IPS-20b (cell line): Measurements from ENCODE around the gene ERP29.
"Not testable (repeated sequence)": the region's sequence is repeated elsewhere in the genome, so short reads cannot be mapped to it uniquely, and the experiment has no call there.

ENCODE experiments used
- H3K27ac ChIP-seq: one replicate; pipeline ENCODE4 v1.5.1; 2013; ENCODE audit warnings: low read length
- H3K27me3 ChIP-seq: 2 replicates; pipeline ENCODE4 v1.6.1; 2013; ENCODE audit warnings: mild to moderate bottlenecking, low read length, inconsistent platforms; ENCODE audit not compliant: insufficient read depth
- H3K36me3 ChIP-seq: 2 replicates; pipeline ENCODE4 v1.6.1; 2013; ENCODE audit warnings: low read depth, mild to moderate bottlenecking, inconsistent platforms, low read length, moderate library complexity; ENCODE audit not compliant: insufficient read depth
- H3K4me1 ChIP-seq: 2 replicates; pipeline ENCODE4 v1.6.1; 2013; ENCODE audit warnings: mild to moderate bottlenecking, control low read depth, inconsistent platforms, low read length, moderate library complexity; ENCODE audit not compliant: insufficient read depth
- H3K4me3 ChIP-seq: 2 replicates; pipeline ENCODE4 v1.5.1; 2013; ENCODE audit warnings: mild to moderate bottlenecking, low read length, inconsistent platforms
- H3K9ac ChIP-seq: 2 replicates; pipeline ENCODE4 v1.6.1; 2013; ENCODE audit warnings: low read depth, mild to moderate bottlenecking, inconsistent platforms, low read length, moderate library complexity
- H3K9me3 ChIP-seq: 2 replicates; pipeline ENCODE4 v1.6.1; 2013; ENCODE audit warnings: mild to moderate bottlenecking, low read depth, low read length, inconsistent platforms; ENCODE audit not compliant: insufficient read depth

Gene ERP29

GRCh38 chr12:111992464-111992863 lies 20.8 kb upstream of the ERP29 start:
- no peaks in the 10 kb centered on the region for H3K36me3 ChIP-seq
- H3K27ac ChIP-seq, result no peak overlapping the region
- no peak overlapping the region for H3K4me3 ChIP-seq
- no peaks in the 10 kb centered on the region for H3K4me1 ChIP-seq
- no peaks in the 10 kb centered on the region for H3K9me3 ChIP-seq
- H3K9ac ChIP-seq, result no peak overlapping the region
- no peaks in the 10 kb centered on the region for H3K27me3 ChIP-seq

- no peaks in the 10 kb centered on the region for H3K27me3 ChIP-seq
- no peaks in the 10 kb centered on the region for H3K36me3 ChIP-seq
- no peak overlapping the region for H3K27ac ChIP-seq
- no peak overlapping the region for H3K9ac ChIP-seq
- no peaks in the 10 kb centered on the region for H3K9me3 ChIP-seq
- no peak overlapping the region for H3K4me3 ChIP-seq
- no peaks in the 10 kb centered on the region for H3K4me1 ChIP-seq
Observed at GRCh38 chr12:111993292-111994150, 19.7 kb upstream of the ERP29 start.

DNA sequence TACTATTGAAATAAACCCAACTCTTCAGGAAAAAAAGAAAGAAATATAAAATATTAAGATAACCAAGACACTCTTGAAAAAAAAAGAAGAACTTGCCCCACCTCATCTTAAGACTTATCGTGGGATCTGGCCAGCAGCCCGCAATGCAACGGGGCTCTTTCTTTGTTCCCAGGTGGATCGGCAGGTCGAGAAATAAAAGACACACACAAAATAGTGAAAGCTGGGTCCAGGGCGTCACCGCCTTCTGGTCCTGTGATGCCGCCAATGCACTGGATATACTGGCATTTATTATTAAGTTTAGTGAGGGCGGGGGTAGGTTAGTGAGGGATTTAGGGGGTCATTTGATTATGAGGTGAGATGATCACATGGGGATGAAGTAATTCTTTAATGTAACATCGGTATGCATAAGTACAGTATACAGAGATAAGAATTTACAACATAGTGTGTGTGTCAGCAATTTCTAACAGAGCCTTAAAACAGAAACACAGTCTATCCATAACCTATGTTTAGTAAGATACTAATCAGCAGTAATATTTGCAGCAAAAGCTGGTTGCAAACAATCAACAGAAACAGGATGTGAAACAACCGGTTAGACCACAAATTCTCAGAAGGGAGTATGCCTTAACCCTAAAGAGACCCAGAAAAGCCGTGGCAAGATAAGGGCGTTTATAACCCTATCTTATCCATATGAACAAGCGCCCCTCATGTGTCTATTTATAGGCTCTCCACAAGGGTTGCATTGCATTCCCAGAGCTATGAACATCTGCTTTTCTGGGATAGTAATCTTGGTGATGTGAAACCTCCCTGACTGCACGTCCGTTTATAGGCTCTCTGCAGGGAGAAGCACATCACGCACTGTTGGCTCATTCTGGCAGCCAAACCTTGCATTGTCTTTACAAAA lies 18.8 kb upstream of the ERP29 start:
- not testable (repeated sequence) for H3K27me3 ChIP-seq, H3K4me1 ChIP-seq, H3K4me3 ChIP-seq, H3K27ac ChIP-seq, H3K36me3 ChIP-seq, H3K9me3 ChIP-seq, H3K9ac ChIP-seq

GRCh38 chr12:111995782-111996480 lies 17.3 kb upstream of the ERP29 start:
- H3K27ac ChIP-seq, result no peak overlapping the region
- no peaks in the 10 kb centered on the region for H3K27me3 ChIP-seq
- H3K4me3 ChIP-seq, result no peak overlapping the region
- no peak overlapping the region for H3K9ac ChIP-seq
- no peaks in the 10 kb centered on the region for H3K4me1 ChIP-seq
- no peaks in the 10 kb centered on the region for H3K36me3 ChIP-seq
- H3K9me3 ChIP-seq, result no peaks in the 10 kb centered on the region

- H3K36me3 ChIP-seq, result no peaks in the 10 kb centered on the region
- no peak overlapping the region for H3K27ac ChIP-seq
- H3K4me1 ChIP-seq, result no peaks in the 10 kb centered on the region
- H3K9ac ChIP-seq, result no peak overlapping the region
- no peaks in the 10 kb centered on the region for H3K27me3 ChIP-seq
- no peaks in the 10 kb centered on the region for H3K9me3 ChIP-seq
- no peak overlapping the region for H3K4me3 ChIP-seq
Observed at GRCh38 chr12:111997300-111997699, 15.9 kb upstream of the ERP29 start.

- H3K9ac ChIP-seq, result no peak overlapping the region
- H3K36me3 ChIP-seq, result no peaks in the 10 kb centered on the region
- H3K27ac ChIP-seq, result no peak overlapping the region
- no peaks in the 10 kb centered on the region for H3K9me3 ChIP-seq
- no peak overlapping the region for H3K4me3 ChIP-seq
- H3K4me1 ChIP-seq, result no peaks in the 10 kb centered on the region
- no peaks in the 10 kb centered on the region for H3K27me3 ChIP-seq
Observed at GRCh38 chr12:111998015-111998414, 15.2 kb upstream of the ERP29 start.

DNA sequence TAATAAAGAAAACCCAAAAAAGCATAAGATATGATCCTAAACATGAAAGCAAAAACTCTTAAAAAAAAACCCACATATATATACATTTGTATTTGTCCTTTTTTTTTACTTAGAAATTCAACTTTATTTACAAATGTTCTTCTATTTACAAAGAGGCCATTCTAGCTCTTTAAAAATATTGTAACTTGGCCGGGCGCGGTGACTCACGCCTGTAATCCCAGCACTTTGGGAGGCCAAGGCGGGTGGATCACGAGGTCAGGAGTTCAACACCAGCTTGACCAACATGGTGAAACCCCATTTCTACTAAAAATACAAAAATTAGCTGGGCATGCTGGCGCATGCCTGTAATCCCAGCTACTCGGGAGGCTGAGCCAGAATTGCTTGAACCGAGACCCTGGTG lies 14.1 kb upstream of the ERP29 start:
- not testable (repeated sequence) for H3K9ac ChIP-seq, H3K4me1 ChIP-seq, H3K27me3 ChIP-seq, H3K27ac ChIP-seq, H3K9me3 ChIP-seq, H3K4me3 ChIP-seq, H3K36me3 ChIP-seq

- H3K27ac ChIP-seq, result no peak overlapping the region
- no peaks in the 10 kb centered on the region for H3K4me1 ChIP-seq
- H3K9me3 ChIP-seq, result no peaks in the 10 kb centered on the region
- no peak overlapping the region for H3K4me3 ChIP-seq
- no peaks in the 10 kb centered on the region for H3K27me3 ChIP-seq
- no peaks in the 10 kb centered on the region for H3K36me3 ChIP-seq
- no peak overlapping the region for H3K9ac ChIP-seq
Observed at GRCh38 chr12:112000820-112001219, 12.4 kb upstream of the ERP29 start.

GRCh38 chr12:112001576-112001975 lies 11.7 kb upstream of the ERP29 start:
- H3K9me3 ChIP-seq, result no peaks in the 10 kb centered on the region
- no peak overlapping the region for H3K9ac ChIP-seq

DNA sequence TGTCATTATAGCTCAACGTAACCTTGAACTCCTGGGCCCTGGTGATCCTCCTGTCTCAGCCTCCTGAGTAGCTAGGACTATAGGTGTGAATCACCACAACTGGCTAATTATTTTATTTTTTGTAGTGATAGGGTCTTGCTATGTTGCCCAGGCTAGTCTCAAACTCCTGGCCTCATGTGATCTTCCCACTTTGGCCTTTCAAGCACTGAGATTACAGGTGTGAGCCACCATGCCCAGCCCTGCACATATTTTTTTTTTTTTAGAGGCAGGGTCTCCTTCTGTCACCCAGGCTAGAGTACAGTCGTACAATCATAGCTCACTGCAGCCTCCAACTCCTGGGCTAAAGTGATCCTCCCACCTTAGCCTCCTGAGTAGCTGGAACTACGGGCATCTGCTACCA lies 9.2 kb upstream of the ERP29 start:
- Histone ChIP-seq H3K4me1 (no peaks in the 10 kb centered on the region), H3K27ac (no peak overlapping the region)

More at GRCh38 chr12:112001576-112001975, 11.7 kb upstream of the ERP29 start:
- Histone ChIP-seq H3K36me3 (no peaks in the 10 kb centered on the region), H3K27ac (no peak overlapping the region), H3K4me3 (no peak overlapping the region), H3K27me3 (no peaks in the 10 kb centered on the region), H3K4me1 (no peaks in the 10 kb centered on the region)

GRCh38 chr12:112005419-112006395 lies 7.5 kb upstream of the ERP29 start:
- H3K27me3 ChIP-seq, result no peaks in the 10 kb centered on the region
- no peaks in the 10 kb centered on the region for H3K4me1 ChIP-seq
- H3K36me3 ChIP-seq, result 0 out of 2 replicates have a peak, but pooled peaks cover 5% of the 10 kb centered on the region
- no peak overlapping the region for H3K4me3 ChIP-seq
- no peaks in the 10 kb centered on the region for H3K9me3 ChIP-seq
- no peak overlapping the region for H3K27ac ChIP-seq
- no peak overlapping the region for H3K9ac ChIP-seq

More for the DNA sequence above, 9.2 kb upstream of the ERP29 start:
- Histone ChIP-seq H3K36me3 (no peaks in the 10 kb centered on the region), H3K9ac (no peak overlapping the region), H3K9me3 (no peaks in the 10 kb centered on the region), H3K27me3 (no peaks in the 10 kb centered on the region), H3K4me3 (no peak overlapping the region)
